Stimulated activated CD4-positive, alpha-beta T cell treated with anti-CD3 and anti-CD28 coated beads, TNF-alpha, amount 100 ng/mL, for 4 hours (primary cell): ENCODE results near the gene PRICKLE2.
"Not testable (repeated sequence)": the region's sequence is repeated elsewhere in the genome, so short reads cannot be mapped to it uniquely, and the experiment has no call there.

ENCODE experiments used
- DNase-seq, 3 experiments: peaks; one replicate each; pipeline ENCODE4 v3.0.0-alpha.2; 2020; ENCODE audit warnings: low read depth in 3 of 3

The PRICKLE2 gene

DNA sequence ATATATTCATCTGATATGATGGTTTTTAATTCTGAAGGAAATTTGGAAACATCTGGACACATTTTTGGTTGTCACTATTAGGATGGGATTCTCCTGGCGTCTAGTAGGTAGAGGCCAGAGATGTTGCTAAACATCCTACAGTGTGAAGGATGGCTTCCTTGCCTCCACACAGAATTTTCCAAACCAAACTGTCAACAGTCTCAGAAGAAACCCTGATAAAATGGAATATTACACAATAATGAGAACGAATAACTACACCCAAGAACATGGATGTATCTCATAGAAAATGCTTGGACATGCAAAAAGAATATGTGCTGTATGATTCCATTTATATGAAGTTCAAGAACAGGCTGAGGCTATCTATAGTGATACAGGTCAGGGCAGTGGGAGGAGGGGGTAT, 122.1 kb downstream of the PRICKLE2 start:
- DNase-seq, result no peak

DNA sequence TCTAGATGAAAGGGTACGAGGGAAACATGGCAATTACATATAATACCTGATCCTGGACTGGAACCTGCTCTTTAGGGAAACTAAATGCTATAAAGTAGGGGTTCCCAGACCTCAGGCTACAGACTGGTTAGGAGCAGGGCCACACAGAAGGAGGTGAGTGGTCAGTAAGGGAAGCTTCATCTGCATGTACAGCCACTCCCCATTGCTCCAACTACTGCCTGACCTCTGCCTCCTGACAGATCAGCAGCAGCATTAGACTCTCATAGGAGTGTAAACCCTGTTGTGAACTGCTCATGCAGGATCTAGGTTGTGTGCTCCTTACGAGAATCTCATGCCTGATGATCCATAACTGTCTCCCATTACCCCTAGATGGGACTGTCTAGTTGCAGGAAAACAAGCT, 123.1 kb downstream of the PRICKLE2 start:
- no peak for DNase-seq

- DNase-seq, result no peak
Measured at GRCh38 chr3:64099316-64099715, 126.0 kb downstream of the PRICKLE2 start.

GRCh38 chr3:64098670-64099069, 126.6 kb downstream of the PRICKLE2 start:
- no peak for DNase-seq

GRCh38 chr3:64097920-64098319, 127.3 kb downstream of the PRICKLE2 start:
- no peak for DNase-seq

DNA sequence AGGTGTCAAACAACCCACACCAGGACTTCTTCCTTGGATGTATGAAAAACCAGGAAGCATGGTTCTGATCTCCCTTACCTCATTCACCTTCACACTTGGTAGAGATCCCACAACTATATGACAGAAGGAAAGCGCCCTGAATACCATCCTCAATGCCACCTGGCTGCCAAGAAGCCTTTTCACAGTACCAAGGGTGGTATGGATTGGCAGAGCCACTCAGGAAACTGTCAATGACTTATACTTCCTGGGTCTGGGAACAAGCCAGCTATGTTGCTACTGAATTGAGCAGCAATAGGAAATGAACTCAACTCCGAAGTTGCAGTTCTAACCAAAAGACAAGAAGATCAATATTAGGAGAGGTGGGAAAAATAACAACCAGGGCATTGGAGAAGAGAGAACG, 129.5 kb downstream of the PRICKLE2 start:
- no peak for DNase-seq

- DNase-seq, result no peak
Measured at GRCh38 chr3:64094713-64095079, 130.6 kb downstream of the PRICKLE2 start.

- DNase-seq, result no peak
Measured at GRCh38 chr3:64093825-64094712, 131.2 kb downstream of the PRICKLE2 start.

GRCh38 chr3:64093211-64093610, 132.1 kb downstream of the PRICKLE2 start:
- DNase-seq, result no peak

DNA sequence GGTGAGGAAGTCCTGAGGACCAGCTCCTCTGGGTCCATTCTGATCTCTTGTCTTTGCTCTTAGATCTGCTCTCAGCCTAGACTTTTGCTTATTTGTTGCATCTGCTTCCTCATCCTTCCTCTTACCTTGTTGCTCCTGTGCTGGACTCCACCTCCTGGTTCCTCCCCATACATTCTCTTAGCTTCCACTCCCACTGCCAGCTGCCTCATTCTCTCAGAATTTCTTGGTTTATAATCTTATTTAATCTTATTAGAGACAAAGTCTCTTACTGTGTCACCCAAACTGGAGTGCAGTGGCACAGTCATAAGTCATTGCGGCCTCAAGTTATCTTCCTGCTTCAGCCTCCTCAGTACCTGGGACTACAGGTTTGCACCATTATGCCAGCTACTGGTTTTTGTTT, 133.8 kb downstream of the PRICKLE2 start:
- DNase-seq, result no peak

GRCh38 chr3:64089386-64089785, 135.9 kb downstream of the PRICKLE2 start:
- DNase-seq, result not testable (repeated sequence)

DNA sequence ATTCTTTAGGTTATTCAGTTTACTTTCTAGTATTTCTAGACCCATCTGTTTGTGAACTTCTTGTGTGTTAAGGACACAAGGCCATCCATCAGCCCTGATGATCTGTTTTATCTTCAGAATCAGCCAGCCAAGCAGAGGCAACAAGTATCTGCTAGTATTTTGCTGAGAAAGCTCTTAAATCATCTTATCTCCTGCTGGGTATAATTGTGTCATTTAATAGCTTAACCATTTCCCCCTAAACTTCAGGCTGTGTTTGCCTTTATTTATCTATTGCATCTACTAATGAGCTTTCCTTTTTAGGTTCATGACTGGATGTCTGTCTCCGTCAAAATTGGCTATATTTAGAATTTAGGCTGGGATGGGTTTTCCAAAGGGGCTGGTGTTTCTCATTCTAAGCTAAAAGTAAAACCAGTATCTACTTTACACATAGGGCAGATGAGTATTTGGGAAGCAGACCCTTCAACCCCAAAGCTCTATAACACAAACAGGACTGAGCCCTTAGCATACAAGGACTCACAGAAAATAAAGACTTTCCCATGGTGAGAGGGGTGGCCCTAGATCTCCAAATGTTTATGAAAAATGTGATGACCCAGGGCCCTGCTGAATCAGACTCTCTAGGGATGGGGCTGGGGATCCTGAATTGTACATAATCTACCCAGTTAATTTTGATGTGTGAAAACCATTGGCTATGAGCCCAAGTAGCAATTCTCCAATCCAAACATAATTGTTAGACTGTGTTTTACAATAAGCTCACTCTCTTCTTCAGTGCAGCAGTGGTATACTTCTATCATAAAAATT, 136.7 kb downstream of the PRICKLE2 start:
- DNase-seq, result no peak

DNA sequence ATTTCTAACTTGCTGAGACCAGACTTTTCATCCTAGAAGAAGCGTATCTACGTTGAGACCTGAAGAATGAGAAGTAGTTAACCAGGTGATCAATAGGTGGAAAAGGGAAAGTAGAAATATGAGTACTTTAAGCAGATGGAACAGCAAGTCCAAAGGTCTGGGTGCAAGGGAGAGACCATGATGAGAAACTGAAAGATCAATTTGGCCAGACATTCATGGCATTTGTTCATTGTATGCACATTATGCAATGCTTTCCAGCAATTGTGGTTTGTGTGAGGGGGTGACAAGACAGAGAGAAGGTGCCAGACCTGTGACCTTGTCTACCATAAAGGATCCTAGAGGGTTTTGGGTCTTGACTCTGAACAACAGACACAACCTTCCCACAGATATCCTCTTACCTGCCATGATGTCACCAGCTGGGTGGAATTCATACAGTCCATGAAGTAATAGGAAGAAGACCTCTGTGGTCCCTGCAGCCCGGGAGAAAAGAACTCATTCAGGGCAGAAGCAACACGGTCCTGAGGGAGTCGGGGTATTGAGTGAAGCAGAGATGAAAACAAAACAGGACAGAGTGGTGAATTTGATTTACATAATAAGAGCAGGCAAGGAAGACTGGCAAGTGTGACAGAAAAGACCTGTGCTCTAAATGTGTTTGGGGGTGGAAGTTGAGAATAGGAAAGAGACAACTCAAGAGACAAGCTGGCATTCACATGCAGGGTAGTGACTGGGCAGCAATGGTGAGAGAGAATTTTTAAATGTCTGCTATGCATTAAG, 138.6 kb downstream of the PRICKLE2 start:
- no peak for DNase-seq

DNA sequence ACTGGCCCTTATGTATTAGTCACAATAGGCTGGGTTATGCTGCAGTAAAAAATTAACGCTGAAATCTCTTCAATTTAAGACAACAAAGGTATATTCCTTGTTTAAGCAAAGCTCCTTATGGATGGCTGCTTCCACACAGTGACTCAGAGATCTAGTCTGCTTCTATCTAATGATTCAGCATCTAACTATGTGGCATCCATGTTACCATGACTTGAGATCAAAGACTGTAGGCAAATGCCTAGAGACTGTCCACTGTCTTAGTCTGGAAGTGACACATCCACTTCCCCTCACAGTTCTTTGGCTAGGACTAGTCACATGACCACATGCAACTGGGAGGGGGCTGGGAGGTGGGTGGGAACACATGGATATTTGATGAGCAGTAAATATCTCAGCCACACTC, 140.6 kb downstream of the PRICKLE2 start:
- no peak for DNase-seq

DNA sequence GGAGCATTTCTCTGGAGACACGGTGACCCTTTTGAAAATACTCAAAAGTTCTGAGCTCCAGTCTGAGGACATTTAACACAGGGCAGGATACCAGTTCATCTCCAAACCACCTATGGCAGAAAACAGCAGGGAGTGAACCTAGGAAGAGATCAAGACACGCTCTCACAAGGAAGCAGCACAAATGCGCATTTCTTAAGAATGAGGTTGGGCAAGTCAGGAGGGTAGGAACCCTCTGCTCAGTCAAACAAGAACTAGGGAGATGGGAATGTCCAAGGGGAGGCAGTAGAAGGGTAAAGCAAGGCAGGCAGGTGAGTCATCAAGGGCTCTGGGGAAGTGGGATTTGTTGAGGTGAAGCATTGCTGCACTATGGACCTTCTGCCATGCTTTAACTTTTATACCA, 141.7 kb downstream of the PRICKLE2 start:
- DNase-seq, result no peak

DNA sequence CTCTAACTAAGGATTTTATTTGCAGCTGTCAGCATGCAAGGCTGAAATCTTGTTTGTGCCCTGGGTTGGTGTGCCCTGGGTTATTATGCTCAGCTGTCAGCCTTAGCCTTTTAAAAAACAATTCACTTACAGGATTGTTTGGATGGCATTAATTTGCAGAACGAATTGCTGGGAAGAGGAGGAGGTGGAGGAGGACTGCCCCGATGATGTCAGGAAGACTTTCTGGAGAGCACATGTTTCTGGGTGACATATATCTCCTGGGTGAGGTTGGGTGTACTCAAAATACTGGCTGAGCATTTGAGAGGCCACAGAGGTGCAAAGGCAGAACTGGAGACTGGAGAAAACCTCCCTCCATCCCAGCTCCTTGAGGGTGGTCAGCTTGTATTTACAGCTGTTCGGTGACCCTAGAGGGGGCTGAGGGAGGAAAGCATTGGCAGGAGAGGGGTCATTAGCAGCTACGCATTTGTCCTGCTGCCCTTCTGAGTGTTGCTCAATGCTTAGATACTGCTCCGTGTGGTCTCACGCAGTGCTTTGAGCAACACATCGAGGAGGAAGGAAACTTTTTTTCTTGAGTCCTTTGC, 142.2 kb downstream of the PRICKLE2 start:
- no peak for DNase-seq

DNA sequence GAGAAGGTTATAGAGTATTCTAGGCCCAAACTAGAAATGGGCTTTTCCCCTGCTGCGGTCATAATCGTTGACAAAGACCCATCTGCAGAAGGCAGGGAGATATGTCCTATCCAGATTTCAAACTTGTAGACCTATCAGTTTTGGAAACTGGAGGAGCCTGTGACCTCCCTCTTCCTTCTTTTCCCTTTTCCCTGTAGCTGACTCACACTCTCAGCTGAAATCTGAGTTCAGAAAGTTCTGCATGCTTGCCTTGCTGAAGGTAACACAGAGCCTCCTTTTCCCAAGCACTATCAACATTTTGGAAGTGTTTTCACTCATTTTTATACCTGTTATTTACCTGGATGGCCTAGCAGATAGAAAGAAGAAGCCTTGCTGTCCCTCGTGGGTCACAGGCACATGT, 142.9 kb downstream of the PRICKLE2 start:
- DNase-seq, result no peak

DNA sequence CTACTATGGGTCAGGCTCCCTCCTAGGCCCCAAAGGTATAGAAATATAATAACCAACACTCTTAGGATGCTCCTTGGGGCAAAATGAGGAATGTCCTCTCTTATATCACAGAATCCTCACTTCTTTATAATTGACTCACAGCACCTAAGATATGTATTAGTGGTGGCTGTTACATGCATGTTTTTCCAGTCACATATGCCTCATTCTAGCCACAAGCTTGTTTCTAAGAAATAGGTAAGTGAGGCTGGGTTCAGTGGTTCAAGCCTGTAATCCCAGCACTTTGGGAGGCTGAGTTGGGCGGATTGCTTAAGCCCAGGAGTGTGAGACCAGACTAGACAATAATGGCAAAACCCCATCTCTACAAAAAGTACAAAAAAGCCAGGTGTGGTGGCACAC, 144.0 kb downstream of the PRICKLE2 start:
- DNase-seq, result no peak

DNA sequence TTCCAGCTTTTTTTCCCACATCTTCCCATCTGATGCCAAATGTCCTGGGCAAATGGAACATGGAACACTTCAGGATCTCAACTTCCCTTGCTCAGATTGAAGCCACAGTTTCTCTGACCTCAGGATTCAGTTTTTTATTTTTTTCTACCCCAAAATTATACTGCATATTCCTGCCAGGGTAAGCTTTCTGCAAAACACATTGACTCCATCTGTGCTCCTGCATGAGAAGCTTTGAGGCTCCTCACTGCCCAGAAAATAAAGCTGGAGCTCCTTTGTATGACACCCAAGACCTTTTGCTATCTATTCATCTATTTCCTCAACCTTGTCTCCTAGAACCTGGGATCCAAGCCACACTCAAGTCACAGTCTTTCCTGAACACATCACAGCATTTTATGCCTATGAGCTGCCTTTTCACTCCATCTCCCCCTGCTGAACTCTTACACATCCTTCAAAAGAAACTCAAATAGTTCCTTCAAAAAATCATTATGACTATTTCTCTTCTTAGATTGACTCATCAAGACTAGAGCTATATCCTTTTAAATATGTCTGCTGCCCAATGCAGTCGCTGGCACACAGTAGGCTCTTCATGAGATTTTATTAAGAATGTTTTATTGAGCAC, 144.5 kb downstream of the PRICKLE2 start:
- no peak for DNase-seq

DNA sequence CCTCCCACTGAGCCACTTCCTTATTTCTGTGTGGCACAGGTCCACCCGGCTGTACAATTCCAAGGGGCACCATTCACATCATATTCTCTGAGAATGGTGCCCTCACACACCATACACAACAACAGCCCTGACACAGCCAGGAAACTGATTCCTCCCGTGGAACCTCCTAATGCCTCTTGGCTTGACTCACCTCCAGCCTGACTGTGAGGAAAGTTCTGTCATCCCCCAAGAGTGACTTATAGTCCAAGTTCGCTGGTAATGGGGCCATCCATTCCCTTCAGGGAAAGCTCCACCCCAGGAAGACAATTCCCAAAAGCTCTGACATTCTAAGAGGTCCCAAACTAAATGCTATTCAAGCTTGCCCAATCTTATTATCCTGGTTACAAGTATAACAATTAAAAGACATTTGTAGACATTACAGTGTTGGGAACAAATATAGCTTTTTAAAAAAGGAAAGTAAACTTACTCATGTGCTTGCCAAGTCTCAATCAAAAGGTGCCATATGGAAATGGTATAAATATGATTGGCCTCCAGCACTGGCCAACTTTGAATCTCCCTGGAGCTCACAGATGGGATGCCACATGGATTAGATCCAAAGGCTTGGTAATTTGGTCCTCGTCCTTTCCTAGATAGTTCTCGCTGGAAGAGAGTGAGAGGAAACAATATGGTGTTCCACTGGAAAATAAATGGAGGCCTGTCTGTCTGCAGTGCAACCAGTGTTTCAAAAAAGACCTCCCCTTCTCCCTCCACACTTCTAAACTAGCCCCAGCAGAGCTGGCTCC, 145.7 kb downstream of the PRICKLE2 start:
- DNase-seq, result no peak

GRCh38 chr3:64078966-64079365, 146.3 kb downstream of the PRICKLE2 start:
- no peak for DNase-seq
